HL-60 (cell line): ENCODE results near the gene YTHDF1.

Experiments
- CTCF ChIP-seq: IDR thresholded peaks from one replicate; pipeline ENCODE4 v1.5.1; 2011; ENCODE audit warnings: low read length, control low read depth, inconsistent platforms; ENCODE audit not compliant: insufficient read depth
- GABPA ChIP-seq: IDR thresholded peaks from 2 replicates; pipeline ENCODE4 v1.6.1; 2012; ENCODE audit warnings: low read depth
- POLR2AphosphoS5 ChIP-seq: IDR thresholded peaks from 2 replicates; pipeline ENCODE4 v1.6.1; 2012; ENCODE audit warnings: low read depth

GRCh38 chr20:63206878-63207277 is 9.1 kb downstream of the YTHDF1 start:
- TF ChIP-seq CTCF (no peak), POLR2AphosphoS5 (no peak), GABPA (no peak)
